HG03521 (cell line): ENCODE results near the gene C17orf113.
A peak's percentile ranks its signal among the peaks of the same experiment; 100 is the strongest.
"Not testable (repeated sequence)": the region's sequence is repeated elsewhere in the genome, so short reads cannot be mapped to it uniquely, and the experiment has no call there.

Source experiments
- ATAC-seq: cut with Tn5 transposase; IDR thresholded peaks from one replicate; pipeline ENCODE4 v1.9.1; 2021; ENCODE audit warnings: mild to moderate bottlenecking, moderate library complexity; ENCODE audit not compliant: unreplicated experiment

Gene C17orf113

DNA sequence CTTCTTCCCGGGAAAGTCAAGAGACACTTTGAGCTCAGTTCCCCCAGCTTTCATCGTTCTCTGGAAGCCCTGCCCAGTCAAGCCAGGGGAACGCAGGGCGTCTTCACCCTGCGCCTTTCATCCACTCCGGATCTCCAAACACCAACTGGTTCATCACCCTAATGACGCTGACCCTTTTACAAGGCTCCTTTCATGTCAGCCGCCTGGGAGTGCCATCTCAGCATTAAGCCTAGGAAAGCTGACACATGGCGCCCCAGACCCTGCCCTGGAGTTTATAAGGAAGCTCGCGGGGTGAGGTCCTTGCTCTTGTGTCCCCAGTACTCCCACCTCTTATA lies 32.6 kb downstream of the C17orf113 start:
- no peak for ATAC-seq

- ATAC-seq: peak; percentile 79
Observed at GRCh38 chr17:42016941-42017865, 33.2 kb downstream of the C17orf113 start, which contains the start of gene DNAJC7. TSS of gene DNAJC7 (minus strand) at chr17:42017439. CDS start at chr17:42017416, 23 bp downstream.

GRCh38 chr17:42016411-42016831 lies 34.0 kb downstream of the C17orf113 start:
- ATAC-seq: no peak

DNA sequence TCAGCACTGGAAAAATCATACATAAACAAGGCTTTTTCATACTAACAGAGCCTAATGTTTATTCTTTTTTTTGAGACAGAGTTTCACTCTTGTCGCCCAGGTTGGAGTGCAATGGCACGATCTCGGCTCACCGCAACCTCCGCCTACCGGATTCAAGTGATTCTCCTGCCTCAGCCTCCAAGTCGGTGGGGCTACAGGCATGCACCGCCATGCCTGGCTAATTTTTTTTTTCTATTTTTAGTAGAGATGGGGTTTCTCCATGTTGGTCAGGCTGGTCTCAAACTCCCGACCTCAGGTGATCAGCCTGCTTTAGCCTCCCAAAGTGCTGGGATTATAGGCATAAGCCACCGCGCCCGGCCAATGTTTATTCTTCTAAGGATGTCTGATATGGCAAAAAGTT lies 36.7 kb downstream of the C17orf113 start:
- not testable (repeated sequence) for ATAC-seq

DNA sequence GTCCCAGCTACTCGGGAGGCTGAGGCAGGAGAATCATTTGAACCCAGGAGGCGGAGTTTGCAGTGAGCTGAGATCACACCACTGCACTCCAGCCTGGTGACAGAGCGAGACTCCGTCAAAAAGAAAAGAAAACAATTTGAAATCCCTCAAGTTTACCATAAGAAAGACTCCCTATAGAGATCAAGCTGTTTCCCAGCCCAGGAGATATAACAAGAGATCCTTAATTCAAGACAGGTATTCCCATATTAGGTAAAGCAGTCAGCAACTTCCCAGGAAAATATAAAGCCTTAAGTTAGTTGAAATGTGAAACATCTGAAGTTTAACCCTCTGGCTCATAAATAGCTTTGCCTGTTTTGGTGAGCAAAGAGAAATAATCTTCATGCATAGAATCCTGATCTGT lies 38.0 kb downstream of the C17orf113 start:
- not testable (repeated sequence) for ATAC-seq

GRCh38 chr17:42010898-42011516 lies 39.4 kb downstream of the C17orf113 start:
- no peak for ATAC-seq

- ATAC-seq: not testable (repeated sequence)
Observed at GRCh38 chr17:42010266-42010680, 40.1 kb downstream of the C17orf113 start.

GRCh38 chr17:42009170-42009569 lies 41.2 kb downstream of the C17orf113 start:
- no peak for ATAC-seq

DNA sequence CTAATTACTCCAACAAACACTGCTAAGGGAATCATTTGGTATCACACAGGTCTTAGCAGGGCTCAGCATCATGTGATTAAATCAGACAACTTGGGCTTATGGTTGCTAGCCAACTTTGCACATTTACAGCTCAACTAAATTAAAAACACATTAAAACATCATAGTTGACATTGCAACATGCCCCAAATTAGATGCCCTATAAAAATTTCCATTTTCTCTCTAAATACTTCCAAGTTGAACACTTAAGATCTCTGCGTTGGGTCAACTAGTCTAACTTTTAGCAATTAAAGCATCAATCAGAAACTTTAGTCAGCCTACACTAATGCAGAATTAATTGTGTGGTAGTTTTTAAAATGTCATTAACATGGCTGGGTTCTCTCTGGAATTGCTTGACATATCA lies 45.2 kb downstream of the C17orf113 start:
- ATAC-seq: no peak

DNA sequence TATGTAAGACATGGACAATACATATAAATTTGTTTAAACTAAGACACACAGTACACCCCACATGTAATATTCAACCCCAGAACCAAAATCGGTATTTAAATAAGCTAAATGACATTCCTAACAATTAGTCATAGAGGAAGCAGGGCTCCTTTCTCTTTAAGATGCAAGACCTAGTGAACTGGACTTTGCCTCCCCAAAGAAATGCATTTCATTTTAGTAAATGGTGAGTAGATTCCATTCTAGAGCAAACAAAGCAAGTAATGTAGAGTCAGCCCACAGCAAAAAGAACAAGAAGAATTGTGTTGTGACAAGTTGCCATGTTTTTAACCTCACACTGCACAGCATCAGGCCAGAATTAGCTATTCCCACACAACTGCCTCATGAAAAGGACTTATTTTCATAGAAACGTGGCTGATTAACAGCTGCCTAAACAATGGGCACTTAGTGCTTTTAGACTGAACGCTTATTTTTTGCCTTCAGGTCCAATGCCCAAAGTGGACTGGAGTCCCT lies 47.6 kb downstream of the C17orf113 start:
- ATAC-seq: no peak

GRCh38 chr17:42002175-42002791 lies 48.1 kb downstream of the C17orf113 start:
- no peak for ATAC-seq

- ATAC-seq: no peak
Observed at GRCh38 chr17:42001729-42002128, 48.7 kb downstream of the C17orf113 start.

- no peak for ATAC-seq
Observed at GRCh38 chr17:42000413-42001133, 49.8 kb downstream of the C17orf113 start.

DNA sequence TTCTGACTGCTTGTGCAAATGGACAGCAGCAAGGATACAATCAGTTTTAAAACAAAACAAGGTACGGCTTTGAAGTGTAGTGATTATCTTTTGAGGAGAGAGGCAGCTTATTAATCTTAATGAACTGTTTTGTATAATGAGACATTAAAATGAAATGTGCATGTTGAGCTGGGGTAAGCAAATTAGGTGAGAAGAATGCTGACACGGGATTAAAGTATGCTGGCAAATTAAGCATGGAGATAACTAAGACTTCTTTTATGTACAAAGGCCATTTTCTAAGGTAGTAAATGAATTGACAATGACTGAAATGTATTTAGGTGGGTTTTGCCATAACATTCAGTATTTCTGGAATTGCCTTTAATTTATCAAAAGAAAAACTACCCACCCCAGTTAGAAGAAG lies 51.9 kb downstream of the C17orf113 start:
- ATAC-seq: no peak

DNA sequence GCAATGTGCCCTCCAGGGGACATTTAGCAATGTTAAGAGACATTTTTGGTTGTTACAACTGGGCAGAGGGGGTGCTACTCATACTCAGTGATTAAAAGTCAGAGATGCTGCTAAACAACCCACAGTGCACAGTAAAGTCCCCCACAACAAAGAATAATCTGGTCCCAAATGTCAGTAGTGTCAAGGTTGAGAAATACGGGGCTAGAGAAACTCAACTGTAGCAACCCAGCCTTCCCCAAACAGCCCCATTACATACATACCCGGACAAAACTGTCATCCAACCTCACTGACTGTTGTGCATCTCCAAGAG lies 53.6 kb downstream of the C17orf113 start:
- ATAC-seq: no peak

DNA sequence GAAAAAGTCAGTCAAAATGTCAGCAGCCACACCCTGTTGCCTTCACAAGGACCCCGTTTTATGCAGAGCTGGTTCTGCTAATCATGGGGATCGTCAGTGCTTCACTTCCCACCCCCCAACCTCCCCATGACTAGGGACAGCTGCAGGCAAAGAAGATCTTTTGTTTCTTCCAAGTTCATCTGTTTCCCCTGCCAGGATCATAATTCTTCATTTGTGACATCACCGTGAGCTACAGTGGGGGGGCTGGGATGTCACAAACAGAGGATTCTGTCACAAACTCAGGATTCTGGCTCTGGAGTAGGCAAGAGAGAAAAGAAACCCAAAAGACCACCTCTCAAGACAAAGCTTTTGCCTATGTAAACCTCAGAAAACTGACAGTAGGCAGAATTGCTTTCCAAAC lies 57.8 kb downstream of the C17orf113 start:
- no peak for ATAC-seq

- ATAC-seq: no peak
Observed at GRCh38 chr17:41989702-41990419, 60.5 kb downstream of the C17orf113 start.

GRCh38 chr17:41988418-41988817 lies 62.0 kb downstream of the C17orf113 start:
- no peak for ATAC-seq
